Measurements from ENCODE around the gene SLC43A2. TPM values are rescaled to one million over a fixed set of nuclear protein-coding genes. Genes with fewer than 3 reads are reported as not detected.
"Not testable (repeated sequence)": the region's sequence is repeated elsewhere in the genome, so short reads cannot be mapped to it uniquely, and the experiment has no call there.

SLC43A2 gene
- total RNA-seq: 30.8 TPM

DNA sequence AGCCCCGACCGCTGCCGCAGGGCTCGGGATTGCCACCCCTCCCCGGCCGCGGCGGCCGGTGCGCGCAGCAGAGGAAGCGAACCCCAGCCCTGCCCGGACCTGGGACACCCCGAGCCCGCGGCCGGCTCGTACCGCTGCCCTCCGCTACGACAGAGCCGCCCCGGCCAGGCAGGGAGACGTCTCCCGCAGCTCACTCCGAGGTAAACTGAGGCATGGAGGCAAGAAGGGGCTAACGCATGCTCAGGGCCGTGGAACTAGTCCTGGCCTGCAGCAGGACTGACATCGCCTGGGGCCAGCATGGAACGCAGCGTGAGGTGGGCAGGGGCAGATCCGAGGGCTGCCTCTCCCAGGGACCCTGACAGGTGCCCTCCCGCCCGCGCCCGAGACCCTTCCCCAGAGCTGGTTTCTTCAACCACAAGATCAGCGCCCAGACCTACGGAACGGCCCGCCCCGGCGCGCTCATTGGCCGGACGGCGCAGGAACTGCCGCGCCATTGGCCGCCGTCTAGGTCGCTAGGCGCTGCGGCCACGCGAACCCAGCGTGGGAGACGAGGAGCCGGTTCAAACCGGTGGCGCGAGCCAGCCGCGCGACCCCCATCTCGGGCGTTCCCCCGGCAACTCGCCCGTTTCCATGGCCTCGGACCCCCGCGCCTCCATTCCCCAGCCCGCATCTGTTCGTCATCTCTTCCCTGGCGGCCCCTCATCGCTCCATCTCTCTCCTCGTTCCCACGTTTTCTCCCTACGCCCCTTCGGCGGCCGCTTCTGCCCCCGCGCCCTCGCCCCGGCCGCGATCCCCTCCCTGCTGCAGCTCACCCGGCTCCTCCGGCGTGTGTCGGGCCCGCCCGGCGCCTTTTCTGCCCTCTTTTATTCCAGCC lies at the start of gene SLC43A2:
SLC43A2 (minus strand) TSS at position 853 of the 874 bp plus-strand sequence. CDS start 960 bp downstream, outside the sequence.
- peak; percentile 91 for ATAC-seq
- intact Hi-C loops (cut with DNase I): loop anchor here (5.0 kb wide), 1 partner anchor 51 kb away; no protein-coding TSS in a partner anchor
- peak; percentile 91 for DNase-seq (ENCODE audit: low spot score)

DNA sequence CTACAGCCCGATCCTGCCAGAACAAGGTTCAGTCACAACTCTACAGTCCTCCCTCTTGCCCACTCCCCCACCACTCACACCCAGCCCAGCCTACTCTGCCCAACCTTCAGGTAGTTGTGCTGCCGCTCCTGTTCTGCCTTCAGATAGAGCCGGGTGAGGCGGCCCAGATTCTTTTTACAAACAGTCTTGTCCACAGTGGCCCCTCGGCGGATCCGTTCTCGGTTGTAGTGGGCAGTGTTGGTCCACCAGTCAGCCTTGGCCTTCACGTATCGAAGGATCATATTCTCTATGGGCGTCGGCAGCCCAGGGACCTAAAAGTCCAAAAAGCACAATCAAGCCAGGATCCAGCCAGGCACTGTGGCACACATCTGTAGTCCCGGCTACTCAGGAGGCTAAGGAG lies 47.8 kb upstream of the SLC43A2 start:
- intact Hi-C loops (cut with DNase I): no loop called here
- DNase-seq (ENCODE audit: low spot score) (no peak), ATAC-seq (no peak)

DNA sequence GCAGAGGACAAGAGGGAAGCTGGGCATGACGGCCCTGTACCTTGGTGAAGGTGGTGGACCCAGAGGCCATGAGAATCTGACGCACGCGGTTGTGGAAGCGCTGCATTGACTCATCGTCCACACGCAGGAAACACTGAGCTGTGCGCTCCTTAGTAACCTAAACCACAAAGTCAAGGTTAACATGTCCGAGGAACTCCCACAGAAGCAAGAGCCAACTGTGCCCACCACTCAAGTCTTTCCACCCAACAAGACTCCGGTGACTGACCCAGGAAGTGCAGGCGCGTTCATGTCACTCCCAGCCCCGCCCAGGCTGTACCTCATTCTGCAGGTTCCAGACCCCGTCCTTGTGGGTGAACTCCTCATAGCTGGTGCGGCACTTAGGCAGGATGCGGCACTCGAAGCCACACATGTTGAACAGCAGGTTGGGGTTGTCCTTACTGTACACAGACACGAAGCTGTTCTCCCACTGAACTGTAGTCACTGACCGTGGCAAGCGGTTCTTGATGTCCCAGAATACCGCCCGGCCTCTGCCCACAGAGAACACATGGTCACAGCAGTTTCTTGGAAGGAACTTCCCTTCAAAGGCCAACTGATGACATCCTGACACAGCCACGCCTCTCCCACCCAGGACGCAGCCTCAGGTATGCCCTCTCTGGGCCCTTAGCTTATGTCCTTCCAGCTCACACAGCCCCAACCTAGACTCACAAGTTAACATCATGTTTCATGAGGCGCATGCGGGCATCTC lies 44.6 kb upstream of the SLC43A2 start:
- intact Hi-C loops (cut with DNase I): no loop called here
- no peak for DNase-seq (ENCODE audit: low spot score)
- ATAC-seq: no peak

DNA sequence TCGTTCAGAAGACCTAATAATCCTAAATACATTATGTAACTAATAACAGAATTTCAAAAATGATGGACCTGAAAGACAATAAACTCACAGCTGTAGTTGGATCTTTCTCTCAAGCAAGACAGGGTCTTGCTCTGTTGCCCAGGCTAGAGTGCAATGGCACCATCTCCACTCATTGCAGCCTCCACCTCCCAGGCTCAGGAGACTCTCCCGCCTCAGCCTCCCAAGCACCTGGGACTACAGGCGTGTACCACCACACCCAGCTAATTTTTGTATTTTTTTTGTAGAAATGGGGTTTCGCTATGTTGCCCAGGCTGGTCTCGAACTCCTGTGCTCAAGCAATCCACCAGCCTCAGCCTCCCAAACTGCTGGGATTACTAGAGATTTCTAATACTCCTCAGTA lies 35.3 kb upstream of the SLC43A2 start:
- DNase-seq (ENCODE audit: low spot score); intact Hi-C loops (cut with DNase I); ATAC-seq: not testable (repeated sequence)

DNA sequence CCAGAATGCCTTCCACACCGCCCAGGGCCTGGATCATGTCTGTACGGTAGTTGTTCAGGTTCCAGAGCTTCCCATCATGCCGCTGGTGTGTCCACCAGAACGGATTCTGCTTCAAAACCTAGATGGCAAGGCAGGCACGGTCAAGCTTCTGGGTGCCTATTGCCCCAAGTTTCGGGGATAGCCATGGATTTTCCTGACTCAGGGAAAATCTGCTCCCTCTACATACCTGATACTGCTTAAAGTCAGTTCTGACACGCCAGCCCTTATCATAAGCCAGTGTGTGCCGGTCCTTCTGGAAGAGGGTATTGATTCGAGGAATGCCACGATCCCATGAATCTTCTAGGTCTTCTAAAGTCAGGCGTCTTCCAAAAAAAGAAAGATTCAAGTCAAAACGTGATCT lies 32.4 kb upstream of the SLC43A2 start:
- no peak for ATAC-seq
- intact Hi-C loops (cut with DNase I): no loop called here
- DNase-seq (ENCODE audit: low spot score): no peak

DNA sequence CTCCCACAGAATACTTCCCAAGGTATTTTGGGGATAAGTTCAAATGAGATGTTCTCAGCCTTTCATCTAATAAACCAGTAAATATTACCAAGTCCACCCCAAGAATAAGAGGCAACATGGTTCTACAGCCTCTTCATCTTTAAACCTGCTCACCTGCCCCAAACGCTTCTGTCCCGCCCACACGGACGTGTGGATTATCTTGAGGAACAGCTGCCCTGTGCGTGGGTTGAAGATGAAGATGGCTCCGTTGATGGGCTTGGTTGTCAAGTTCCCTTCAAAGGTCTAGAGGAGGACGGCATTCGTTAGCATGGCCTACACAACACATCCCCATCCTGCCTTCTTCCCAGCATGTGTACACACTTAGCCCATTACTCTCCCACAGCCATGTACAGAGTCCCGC lies 29.5 kb upstream of the SLC43A2 start:
- ATAC-seq (no peak), DNase-seq (ENCODE audit: low spot score) (no peak)
- intact Hi-C loops (cut with DNase I): no loop called here

DNA sequence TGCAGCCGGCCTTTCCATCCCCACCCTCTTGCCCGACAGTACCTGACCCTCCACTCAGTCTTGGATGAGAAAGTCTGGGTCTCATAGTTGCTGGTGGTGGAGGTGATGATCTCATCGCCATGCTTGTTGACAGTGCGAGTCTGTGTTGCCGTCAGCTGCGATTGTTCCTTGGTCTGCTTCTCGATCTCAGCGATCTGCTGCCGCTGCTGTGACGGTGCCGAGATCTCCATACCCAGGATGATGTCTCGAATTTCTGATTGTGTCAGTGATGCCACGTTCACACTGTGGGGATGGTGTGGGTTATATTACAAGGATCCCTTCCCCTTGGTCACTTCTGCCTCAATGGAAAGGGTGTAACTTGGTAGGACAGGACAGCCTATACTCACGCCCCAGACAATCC lies 25.1 kb upstream of the SLC43A2 start:
- intact Hi-C loops (cut with DNase I): no loop called here
- DNase-seq (ENCODE audit: low spot score): no peak
- no peak for ATAC-seq

DNA sequence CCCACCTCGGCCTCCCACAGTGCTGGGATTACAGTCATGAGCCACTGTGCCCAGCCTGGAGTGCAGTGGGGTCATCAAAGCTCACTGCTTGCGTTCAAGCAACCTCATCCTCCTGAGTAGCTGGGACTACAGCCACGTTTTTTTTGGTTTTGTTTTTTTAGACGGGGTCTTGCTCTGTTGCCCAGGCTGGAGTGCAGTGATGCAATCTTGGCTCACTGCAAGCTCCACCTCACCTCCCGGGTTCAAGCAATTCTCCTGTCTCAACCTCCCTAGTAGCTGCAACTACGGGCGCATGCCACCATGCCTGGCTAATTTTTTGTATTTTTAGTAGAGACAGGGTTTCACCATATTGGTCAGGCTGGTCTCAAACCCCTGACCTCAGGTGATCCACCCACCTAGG lies 24.2 kb upstream of the SLC43A2 start:
- DNase-seq (ENCODE audit: low spot score); intact Hi-C loops (cut with DNase I); ATAC-seq: not testable (repeated sequence)

DNA sequence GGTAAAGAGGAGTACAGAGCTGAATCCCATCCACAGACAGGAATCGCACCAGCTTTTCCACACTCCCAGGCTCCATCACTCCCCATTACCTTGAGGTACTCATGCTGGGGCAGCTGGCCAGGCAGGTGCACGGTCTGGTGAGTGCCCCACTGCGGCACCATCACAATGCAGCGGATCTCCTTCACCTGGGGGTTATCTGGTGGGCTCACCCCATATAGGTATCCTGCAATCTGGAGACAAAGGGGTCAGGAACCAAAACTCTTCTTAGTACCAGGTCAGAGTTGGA lies 22.9 kb upstream of the SLC43A2 start:
- DNase-seq (ENCODE audit: low spot score): no peak
- intact Hi-C loops (cut with DNase I): no loop called here
- no peak for ATAC-seq

DNA sequence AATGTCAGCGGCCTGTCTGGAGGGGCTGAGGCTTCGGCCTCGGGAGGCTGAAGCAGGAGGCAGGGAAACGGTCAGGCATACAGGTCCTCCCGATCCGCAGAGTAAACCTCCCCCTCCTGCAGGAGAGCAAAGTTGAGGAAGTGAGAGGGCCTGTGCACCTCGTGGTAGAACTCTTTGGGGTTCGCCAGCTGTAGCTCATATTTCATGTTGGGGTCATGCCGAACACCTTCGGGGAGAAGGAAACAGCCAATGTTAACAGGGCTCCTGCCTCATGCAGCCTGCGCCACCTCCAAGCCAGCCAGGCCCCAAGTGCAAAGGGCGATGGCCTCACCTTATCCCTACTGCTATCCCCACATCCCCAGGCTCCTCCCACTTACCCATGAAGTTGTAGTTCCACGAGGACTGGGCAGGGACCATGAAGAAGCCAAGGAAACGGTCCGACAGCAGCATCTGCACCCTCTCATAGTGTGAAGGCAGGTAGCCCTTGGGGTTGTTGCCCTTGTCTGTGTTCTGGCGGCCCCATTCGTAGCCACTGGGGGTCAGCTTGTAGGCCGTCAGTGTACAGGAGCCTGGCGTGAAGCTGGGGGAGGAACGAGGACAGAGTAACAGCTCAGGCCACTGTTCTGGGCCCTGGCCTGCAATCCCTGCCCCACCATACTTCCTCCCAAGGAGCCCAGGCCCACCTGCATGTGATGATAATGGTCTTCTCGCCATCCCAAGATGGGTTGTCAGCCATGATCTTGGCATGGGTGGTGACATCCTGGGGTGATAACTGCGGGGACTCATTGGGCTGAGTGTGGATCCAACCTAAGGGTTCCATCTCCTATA lies 22.3 kb upstream of the SLC43A2 start:
- DNase-seq (ENCODE audit: low spot score): no peak
- intact Hi-C loops (cut with DNase I): no loop called here
- no peak for ATAC-seq

DNA sequence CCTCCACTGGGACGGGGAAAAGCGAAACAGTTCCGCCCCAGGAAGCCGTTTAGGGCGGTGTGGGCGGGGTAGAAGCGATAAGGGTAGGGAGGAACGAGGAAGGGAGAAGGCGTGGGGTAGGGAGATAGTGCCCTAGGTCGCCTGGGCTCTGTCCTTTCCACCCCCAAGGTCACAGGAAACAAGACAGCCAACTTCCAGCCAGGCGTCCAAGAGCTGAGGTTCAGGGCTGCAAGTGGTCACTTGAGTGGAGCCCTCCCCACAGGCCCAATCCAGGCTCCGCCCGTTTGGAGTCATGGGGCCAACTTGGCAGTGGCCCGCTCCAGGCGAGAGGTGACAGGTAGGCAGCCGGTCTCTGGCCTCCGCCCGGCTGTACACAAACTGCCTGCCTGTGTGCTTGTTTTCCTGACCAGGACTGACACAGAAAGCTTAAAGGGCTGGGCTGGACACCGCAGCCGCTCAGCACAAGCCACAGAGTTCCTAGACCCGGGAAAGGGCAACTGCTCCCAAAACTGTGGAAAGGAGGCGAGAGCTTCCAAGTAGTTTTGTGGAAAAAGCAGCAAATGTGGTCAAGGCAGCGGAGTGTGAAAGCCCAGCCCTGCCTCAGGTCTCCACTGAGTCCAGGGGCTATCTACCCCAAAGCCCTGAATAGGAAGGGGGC lies 21.3 kb upstream of the SLC43A2 start, which contains the start of gene RILP:
RILP (minus strand) TSS at position 23 of the 658 bp plus-strand sequence. CDS start 62 bp downstream, outside the sequence.
- DNase-seq (ENCODE audit: low spot score) (peak; percentile 82), ATAC-seq (peak; percentile 33)
- intact Hi-C loops (cut with DNase I): loop anchor here (5.0 kb wide), 1 partner anchor 73 kb away; no protein-coding TSS in a partner anchor

DNA sequence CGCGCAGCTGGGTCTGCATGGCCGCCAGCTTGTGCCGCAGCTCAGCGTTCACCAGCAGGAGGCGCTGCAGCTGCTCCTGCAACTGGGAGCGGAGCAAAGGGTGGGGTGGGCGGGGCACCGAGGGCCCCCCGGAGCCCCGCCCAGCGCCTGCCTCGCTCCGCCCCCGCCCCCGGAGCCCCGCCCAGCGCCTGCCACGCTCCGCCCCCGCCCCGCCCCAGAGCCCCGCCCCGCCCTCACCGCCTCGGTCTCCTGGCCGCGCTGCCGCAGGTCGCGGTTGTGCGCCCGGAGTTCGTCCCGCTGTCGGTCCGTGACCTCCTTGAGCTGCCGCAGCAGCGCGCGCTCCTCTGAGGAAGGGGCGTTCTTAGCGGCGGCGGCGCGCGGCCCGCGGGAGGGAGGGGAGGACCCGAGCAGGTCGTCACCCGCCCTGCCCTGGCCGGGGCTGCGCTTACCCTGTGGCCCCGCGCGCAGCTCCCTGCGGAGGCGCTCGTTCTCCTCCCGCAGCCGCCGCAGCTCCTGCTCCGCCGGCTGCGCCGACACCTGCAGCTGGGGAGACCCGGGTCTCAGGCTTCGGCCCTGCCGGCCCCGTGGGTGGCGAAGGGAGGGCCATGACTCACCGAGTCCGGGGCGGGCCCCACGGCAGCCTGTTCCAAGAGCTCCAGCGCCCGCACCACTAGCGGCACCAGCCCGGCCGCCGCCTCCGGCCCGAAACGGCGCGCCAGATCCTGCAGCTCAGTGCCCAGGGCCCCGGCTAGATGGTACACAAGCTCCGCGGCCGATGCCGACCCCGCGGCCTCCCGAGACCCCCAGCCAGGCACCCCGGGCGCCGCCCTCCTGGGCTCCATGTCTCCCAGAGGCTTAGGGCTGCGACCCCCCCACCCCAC lies 20.6 kb upstream of the SLC43A2 start:
- ATAC-seq: peak; percentile 66
- intact Hi-C loops (cut with DNase I): loop anchor here (5.0 kb wide), 1 partner anchor 72 kb away; no protein-coding TSS in a partner anchor
- peak; percentile 97 for DNase-seq (ENCODE audit: low spot score)

DNA sequence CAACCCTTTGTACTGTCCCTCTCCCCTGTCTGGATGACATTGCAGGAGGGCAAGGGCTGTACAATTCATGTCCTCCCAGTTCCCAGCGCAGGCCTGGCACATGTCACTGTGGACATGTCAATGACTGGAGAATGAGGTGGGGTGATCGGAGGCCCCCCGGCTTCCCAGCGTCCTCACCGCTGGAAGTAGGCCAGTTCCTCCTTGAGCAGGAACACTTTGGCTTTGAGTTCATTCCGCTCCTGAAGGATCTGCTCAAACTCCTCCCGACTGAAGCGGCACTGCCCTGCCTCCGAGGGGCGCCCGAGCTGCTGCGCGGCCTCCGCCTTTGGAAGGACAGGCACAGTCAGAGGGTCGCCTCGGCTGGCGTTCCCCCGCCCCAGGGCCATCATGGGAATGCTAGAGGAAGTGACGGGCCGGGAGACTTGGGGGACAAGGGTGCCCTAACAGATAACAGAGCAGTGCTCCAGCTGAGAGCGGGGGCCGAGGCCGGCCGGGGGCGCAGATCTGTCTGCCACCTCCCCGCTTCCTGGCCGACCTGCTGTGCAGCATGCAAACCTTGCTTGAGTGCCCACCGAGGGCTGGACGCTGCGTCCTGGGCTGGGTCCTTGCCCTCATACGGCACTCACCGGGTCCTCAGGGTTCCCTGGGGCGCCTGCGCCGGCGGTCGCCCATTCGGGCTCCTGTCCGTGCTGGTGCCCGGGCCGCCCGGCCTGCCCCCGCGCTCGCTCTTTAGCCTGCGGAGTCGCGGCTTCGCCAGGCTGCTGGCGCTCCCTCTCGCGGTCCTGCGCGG lies 19.7 kb upstream of the SLC43A2 start:
- intact Hi-C loops (cut with DNase I): loop anchor here (5.0 kb wide), 1 partner anchor 71 kb away; no protein-coding TSS in a partner anchor
- DNase-seq (ENCODE audit: low spot score): peak; percentile 72
- ATAC-seq: peak; percentile 74

DNA sequence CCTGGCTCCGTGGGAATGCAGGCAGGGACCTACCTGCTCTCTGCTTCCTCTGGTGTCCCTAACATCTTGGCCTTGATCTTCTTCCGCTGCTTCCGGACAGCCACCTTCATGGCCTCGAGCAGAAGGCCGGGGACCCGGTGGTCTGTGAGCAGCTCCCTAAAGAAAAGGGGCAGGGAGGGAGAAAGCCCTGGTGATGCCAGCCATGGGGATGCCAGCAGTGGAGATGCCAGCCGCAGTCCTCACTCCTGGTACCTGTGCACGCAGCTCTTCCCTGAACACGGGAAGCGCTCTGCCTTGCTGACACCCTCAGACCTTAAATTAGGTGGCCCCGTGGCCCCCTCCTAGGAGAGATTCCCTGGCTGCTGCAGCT lies 19.2 kb upstream of the SLC43A2 start:
- no peak for ATAC-seq
- DNase-seq (ENCODE audit: low spot score): no peak

DNA sequence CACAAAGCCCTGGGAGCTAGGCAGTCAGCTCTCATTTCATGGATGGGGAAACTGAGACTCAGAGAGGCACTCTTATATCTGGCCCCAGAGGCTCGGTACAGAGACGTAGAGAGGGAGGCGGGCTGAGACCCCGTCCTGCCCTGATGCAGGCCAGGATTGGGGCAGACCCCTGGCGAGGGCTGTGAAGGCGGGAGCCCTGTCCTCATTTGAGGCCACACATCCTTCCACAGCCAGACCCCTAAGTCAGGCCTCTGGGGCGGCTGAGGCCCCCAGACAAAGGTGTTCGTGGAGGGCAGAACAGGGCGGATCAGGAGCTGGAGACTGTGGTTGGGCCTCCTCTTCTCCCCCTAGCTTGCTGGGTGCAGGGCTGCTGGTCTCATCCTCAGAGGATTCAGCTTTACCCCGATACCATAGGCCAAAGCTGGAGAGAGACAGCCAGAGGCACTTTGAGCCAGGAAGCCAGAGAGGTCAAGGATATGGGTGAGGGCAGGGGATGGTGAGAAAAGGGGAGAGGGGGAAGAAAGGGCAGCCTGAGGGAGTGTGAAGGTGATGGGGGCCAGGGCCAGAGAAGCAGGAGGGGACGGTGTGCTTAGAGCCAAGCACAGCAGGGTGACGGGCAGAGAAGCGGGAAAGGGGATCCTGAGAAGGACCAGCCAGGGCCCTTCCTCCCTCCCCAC lies 17.7 kb upstream of the SLC43A2 start:
- intact Hi-C loops (cut with DNase I): loop anchor here (5.0 kb wide), 1 partner anchor 69 kb away; no protein-coding TSS in a partner anchor
- no peak for ATAC-seq
- DNase-seq (ENCODE audit: low spot score): no peak

More for the DNA sequence above, 19.2 kb upstream of the SLC43A2 start:
- intact Hi-C loops (cut with DNase I): loop anchor here (5.0 kb wide), 1 partner anchor 70 kb away; no protein-coding TSS in a partner anchor

Measured in sciatic nerve (tissue), 2 donors.